Esophagus muscularis mucosa (tissue), 4 donors: ENCODE measurements around the gene PKHD1. TPM values are rescaled to one million over a fixed set of nuclear protein-coding genes. Genes with fewer than 3 reads are reported as not detected.

Experiments used
- DNase-seq: peaks from one replicate; pipeline ENCODE4 v3.0.0-alpha.2; 2017; ENCODE audit errors: extremely low spot score
- H3K27ac ChIP-seq, 4 donors: fragments of 200-600 bp; sonication (generic); replicated peaks in 1 of 4; 1 replicate in 3 of 4; 2 replicates in 1 of 4; pipeline ENCODE4 v1.5.1; 2016 to 2019; ENCODE audit warnings: mild to moderate bottlenecking in 1 of 4
- H3K27me3 ChIP-seq, 4 donors: fragments of 200-600 bp; sonication (generic); one replicate each; pipeline versions ENCODE4 v1.5.1 to v1.6.0; 2016 to 2019
- H3K36me3 ChIP-seq, 4 donors: fragments of 200-600 bp; sonication (generic); one replicate each; pipeline ENCODE4 v1.5.1; 2016 to 2019
- H3K4me1 ChIP-seq, 4 donors: fragments of 200-600 bp; sonication (generic); one replicate each; pipeline ENCODE4 v1.5.1; 2016 to 2019
- H3K4me3 ChIP-seq, 4 donors: fragments of 200-600 bp; sonication (generic); 1 replicate in 2 of 4; 2 replicates in 2 of 4; pipeline ENCODE4 v1.5.1; 2016 to 2019; ENCODE audit warnings: mild to moderate bottlenecking in 4 of 4, moderate library complexity in 1 of 4
- H3K9me3 ChIP-seq, 4 donors: fragments of 200-600 bp; sonication (generic); 1 replicate in 3 of 4; 2 replicates in 1 of 4; pipeline ENCODE4 v1.5.1; 2016 to 2019
- EP300 ChIP-seq: sonication (generic); formaldehyde crosslinking; IDR thresholded peaks from one replicate; pipeline ENCODE4 v1.6.1; 2017; ENCODE audit warnings: antibody characterized with exemption
- POLR2A ChIP-seq: fragments of 450-650 bp; IDR thresholded peaks from one replicate; pipeline ENCODE4 v1.6.1; 2017; ENCODE audit warnings: antibody characterized with exemption, moderate library complexity, mild to moderate bottlenecking, low read depth
- POLR2AphosphoS5 ChIP-seq, 2 donors: sonication (generic); formaldehyde crosslinking; IDR thresholded peaks; one replicate each; pipeline ENCODE4 v1.6.1; 2017; ENCODE audit warnings: antibody characterized with exemption in 2 of 2
- WGBS: methylation state at CpG from one replicate; pipeline ENCODE4 v1.1.5; 2018; 5-methylcytosine and 5-hydroxymethylcytosine counted together
- intact Hi-C: fragments of 100-400 bp; cut with DNase I; formaldehyde crosslinking; loops from one replicate; pipeline ENCODE4 v1.15.1; 2023
- total RNA-seq, 4 donors: library from RNA; depleted of rRNA; stranded (reverse); fragments of >200 nt; gene quantifications; one replicate each; pipeline versions ENCODE4 v1.1.0 to v1.2.1, GENCODE V29; 2016
- TF ChIP-seq, protein P1 (sequence below), 3 experiments: fragments of 200-600 bp in 2 of 3; fragments of 450-650 bp in 1 of 3; sonication (generic) in 2 of 3; IDR thresholded peaks; one replicate each; pipeline ENCODE4 v1.5.1; 2017 to 2019; ENCODE audit warnings: antibody characterized with exemption in 3 of 3, mild to moderate bottlenecking in 2 of 3, moderate library complexity in 1 of 3

Gene PKHD1
- total RNA-seq, 4 donors from 2014 or later = under 0.01 TPM; not detected in 3

DNA sequence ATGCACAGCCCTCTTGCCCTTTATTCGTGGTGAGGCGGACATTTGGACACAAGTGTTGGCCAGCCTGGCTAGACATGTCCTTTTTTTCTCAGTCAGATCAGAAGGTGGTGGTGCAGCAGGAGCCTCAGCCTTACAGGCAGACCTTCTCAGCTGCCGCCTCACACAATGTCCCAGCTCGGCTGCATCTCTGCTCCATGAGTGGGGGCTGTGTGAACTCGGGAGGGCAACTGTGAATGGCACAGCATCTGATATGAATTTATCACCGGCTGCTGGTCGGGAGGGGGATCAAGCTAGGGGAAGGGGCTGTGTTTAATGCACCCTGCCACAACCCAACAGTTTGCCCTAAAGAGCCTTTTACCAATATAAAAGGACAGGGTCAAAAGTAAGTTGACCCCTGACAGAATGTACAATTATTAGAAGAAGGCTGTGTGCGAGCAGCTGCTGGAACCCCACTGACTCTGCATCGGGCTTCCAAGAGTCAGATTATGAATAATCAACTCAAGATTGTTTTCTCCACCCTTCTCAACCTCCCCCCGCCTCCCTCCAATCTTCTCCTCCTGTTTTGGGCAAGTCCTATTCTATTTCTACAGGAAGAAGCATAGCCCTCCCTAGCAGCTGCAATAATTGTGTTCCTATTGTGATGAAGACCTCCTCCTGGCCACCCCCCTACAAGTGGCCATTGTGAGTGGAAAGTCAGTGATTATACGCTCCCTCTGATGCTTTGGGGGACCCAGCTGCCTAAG, 245.2 kb downstream of the PKHD1 start:
- peaks cover 0 to 8% (median 0%) of the 10 kb centered on the region in 4 donors for H3K4me1 ChIP-seq
- no peaks in the 10 kb centered on the region for H3K36me3 ChIP-seq
- no peak for TF ChIP-seq POLR2A
- no peaks in the 10 kb centered on the region for H3K9me3 ChIP-seq
- no peak overlapping the region for H3K4me3 ChIP-seq
- WGBS = 87% methylated on average over 10 of the region's 11 CpGs
- no peak overlapping the region for H3K27ac ChIP-seq
- no peak for DNase-seq
- no peaks in the 10 kb centered on the region for H3K27me3 ChIP-seq
- intact Hi-C loops = no loop called here

DNA sequence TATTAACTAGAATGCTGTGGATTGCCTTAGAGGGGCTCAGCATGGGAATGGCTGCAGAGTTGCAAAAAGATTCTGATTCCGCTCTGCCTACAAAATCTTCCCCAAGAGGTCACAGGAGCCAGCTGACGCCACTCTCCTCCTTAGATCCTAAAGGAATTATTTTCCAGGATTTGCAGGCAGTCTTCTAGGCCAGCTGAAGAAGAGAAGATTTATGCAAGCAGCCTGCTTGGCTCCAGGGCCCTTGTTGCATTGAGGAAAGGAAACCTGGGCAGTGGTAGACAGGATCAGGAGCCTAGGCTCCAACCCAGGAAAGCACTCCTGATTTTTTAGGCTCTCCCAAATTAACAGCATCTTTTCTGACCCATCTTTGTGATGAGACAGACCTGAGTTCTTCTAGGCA, 245.8 kb downstream of the PKHD1 start:
- H3K27ac ChIP-seq = no peak overlapping the region

DNA sequence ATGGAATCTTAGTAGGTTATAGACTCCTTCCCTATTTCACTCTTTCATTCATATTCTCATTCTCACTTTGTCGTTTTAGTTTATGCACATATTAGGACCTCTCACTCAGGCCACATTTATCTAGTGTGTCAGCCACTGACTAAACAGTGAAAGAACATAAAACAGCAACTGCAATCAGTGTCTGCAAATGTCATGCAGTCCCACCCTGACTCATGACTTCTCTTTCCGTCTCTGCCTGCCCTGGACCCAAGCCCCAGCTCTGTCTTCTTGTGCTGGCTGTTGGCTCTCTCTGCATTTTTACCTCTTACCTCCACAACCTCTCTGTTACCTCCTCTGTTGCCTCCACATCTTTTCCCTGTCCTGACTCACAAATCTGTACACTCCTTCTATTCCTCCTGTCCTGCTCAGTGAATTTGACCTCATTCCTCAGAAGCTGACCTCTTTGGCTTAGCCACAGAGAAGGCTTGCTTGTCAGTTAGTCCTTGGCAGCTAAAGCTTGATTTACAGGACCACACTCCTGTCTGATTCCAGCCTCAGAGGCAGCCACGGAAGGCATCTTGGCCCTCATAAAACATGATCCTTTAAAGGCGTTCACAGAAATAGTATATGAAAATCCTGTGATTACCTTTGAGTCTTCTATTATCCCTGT, 247.6 kb downstream of the PKHD1 start:
- no peak for TF ChIP-seq POLR2A
- no peak for TF ChIP-seq POLR2AphosphoS5 (IDR thresholded peaks at IDR 0.05)
- TF ChIP-seq, protein P1, sequence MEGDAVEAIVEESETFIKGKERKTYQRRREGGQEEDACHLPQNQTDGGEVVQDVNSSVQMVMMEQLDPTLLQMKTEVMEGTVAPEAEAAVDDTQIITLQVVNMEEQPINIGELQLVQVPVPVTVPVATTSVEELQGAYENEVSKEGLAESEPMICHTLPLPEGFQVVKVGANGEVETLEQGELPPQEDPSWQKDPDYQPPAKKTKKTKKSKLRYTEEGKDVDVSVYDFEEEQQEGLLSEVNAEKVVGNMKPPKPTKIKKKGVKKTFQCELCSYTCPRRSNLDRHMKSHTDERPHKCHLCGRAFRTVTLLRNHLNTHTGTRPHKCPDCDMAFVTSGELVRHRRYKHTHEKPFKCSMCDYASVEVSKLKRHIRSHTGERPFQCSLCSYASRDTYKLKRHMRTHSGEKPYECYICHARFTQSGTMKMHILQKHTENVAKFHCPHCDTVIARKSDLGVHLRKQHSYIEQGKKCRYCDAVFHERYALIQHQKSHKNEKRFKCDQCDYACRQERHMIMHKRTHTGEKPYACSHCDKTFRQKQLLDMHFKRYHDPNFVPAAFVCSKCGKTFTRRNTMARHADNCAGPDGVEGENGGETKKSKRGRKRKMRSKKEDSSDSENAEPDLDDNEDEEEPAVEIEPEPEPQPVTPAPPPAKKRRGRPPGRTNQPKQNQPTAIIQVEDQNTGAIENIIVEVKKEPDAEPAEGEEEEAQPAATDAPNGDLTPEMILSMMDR (IDR thresholded peaks at IDR 0.05) = no peak
- TF ChIP-seq EP300 = no peak
- WGBS = 31% methylated on average over 4 of the region's 4 CpGs
- intact Hi-C loops = no loop called here
- Histone ChIP-seq H3K4me1 (peaks cover 0 to 8% (median 0%) of the 10 kb centered on the region in 4 donors), H3K9me3 (no peaks in the 10 kb centered on the region), H3K4me3 (no peak overlapping the region), H3K27ac (no peak overlapping the region), H3K36me3 (no peaks in the 10 kb centered on the region), H3K27me3 (no peaks in the 10 kb centered on the region)
- DNase-seq = no peak

More for the DNA sequence above, 245.8 kb downstream of the PKHD1 start:
- TF ChIP-seq EP300 (no peak), POLR2A (no peak), POLR2AphosphoS5 (IDR thresholded peaks at IDR 0.05) (no peak)
- TF ChIP-seq, protein P1 (IDR thresholded peaks at IDR 0.05) = no peak
- H3K9me3 ChIP-seq = no peaks in the 10 kb centered on the region
- 92% methylated on average over 2 of the region's 2 CpGs for WGBS
- no peaks in the 10 kb centered on the region for H3K27me3 ChIP-seq
- H3K4me1 ChIP-seq = peaks cover 0 to 8% (median 0%) of the 10 kb centered on the region in 4 donors
- intact Hi-C loops = no loop called here
- no peak overlapping the region for H3K4me3 ChIP-seq
- DNase-seq = no peak
- H3K36me3 ChIP-seq = no peaks in the 10 kb centered on the region

DNA sequence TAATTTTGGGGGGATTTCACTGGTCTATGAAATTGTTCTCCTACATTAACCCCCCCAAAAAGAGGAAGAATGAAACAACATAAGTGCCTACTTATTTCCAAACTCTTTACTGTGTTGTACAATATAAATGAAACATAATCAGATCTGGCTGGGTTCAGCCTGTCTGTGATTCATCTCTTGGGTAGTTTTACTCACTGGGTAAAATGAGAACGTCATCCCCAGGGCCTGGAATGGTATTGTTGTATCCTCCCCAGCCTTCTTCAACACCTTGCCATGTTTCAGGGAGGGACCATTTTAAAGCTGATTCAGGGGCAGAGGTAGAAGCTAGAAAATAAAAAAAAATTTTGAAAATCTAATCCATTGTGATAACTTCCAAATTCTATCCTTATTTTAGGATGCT, 256.7 kb downstream of the PKHD1 start:
- Histone ChIP-seq H3K4me3 (no peak overlapping the region), H3K9me3 (no peaks in the 10 kb centered on the region), H3K4me1 (no peaks in the 10 kb centered on the region), H3K27me3 (no peaks in the 10 kb centered on the region), H3K36me3 (no peaks in the 10 kb centered on the region), H3K27ac (no peak overlapping the region)
- TF ChIP-seq, protein P1 (IDR thresholded peaks at IDR 0.05) = no peak
- TF ChIP-seq POLR2AphosphoS5 (IDR thresholded peaks at IDR 0.05) (no peak), POLR2A (no peak), EP300 (no peak)
- intact Hi-C loops = no loop called here
- WGBS = 45% methylated on average over 1 of the region's 1 CpG
- DNase-seq = no peak

DNA sequence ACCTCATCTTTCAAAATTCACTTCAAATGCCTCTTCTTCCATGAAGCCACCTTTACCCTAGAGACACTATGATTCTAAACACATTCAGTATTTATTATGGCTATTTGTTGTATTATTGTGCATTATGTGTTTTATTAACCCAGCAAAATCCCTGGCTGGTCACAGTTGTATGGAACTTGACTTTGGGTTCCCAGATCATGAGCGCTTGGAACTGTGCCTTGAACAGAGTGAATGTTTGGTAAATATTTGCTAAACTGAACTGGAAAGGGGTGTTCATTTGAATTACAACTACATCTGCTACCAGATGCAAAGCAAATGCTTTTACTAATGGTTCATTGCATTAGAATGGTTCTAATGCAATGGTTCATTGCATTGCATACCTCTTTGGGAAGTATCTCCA, 259.8 kb downstream of the PKHD1 start:
- intact Hi-C loops = no loop called here
- Histone ChIP-seq H3K4me1 (no peaks in the 10 kb centered on the region), H3K27me3 (no peaks in the 10 kb centered on the region), H3K9me3 (no peaks in the 10 kb centered on the region), H3K27ac (no peak overlapping the region), H3K36me3 (no peaks in the 10 kb centered on the region), H3K4me3 (no peak overlapping the region)
- DNase-seq = no peak
- 94% methylated on average over 1 of the region's 1 CpG for WGBS
- TF ChIP-seq, protein P1 (IDR thresholded peaks at IDR 0.05) = no peak
- TF ChIP-seq POLR2AphosphoS5 (IDR thresholded peaks at IDR 0.05) = no peak
- TF ChIP-seq POLR2A = no peak
- no peak for TF ChIP-seq EP300
